PC-3 (cell line): ENCODE results near the gene GLIPR1. TPM values are rescaled to one million over a fixed set of nuclear protein-coding genes. Genes with fewer than 3 reads are reported as not detected.
A peak's percentile ranks its signal among the peaks of the same experiment; 100 is the strongest.

Experiments used
- ATAC-seq: fragments of 200-7000 bp; cut with Tn5 transposase; 2 replicates; pipeline ENCODE4 v1.9.1; 2020; ENCODE audit warnings: mild to moderate bottlenecking, moderate library complexity
- BruUV-seq: library from RNA; stranded (reverse); fragments of 400-500 nt; replicated peaks from 2 replicates; lab custom pipeline; 2021; lab: Mats Ljungman, UMichigan
- CTCF ChIA-PET: fragments of 300-600 bp; sonication (Branson Sonifier 250); formaldehyde crosslinking; loops from one replicate; lab custom pipeline; 2022; ENCODE audit warnings: antibody characterized with exemption; lab: Charles Lee
- POLR2A ChIA-PET: fragments of 300-600 bp; sonication (Branson Sonifier 250); formaldehyde crosslinking; loops from one replicate; lab custom pipeline; 2022; ENCODE audit warnings: antibody characterized with exemption; ENCODE audit not compliant: unreplicated experiment; lab: Charles Lee
- DNase-seq: peaks from one replicate; pipeline ENCODE4 v3.0.0-alpha.2; 2015
- H2AFZ ChIP-seq: fragments of 300-600 bp; sonication (generic); 2 replicates; pipeline ENCODE4 v1.6.0; 2016; ENCODE audit warnings: antibody characterized with exemption, low read length
- H3F3A ChIP-seq: fragments of 300-600 bp; sonication (generic); one replicate; pipeline ENCODE4 v1.6.0; 2017; ENCODE audit warnings: antibody characterized with exemption, low read length, control low read depth, mild to moderate bottlenecking; ENCODE audit not compliant: unreplicated experiment
- H3K27ac ChIP-seq: fragments of 300-600 bp; sonication (generic); 2 replicates; pipeline ENCODE4 v1.5.1; 2016; ENCODE audit warnings: mild to moderate bottlenecking, low read length
- H3K27me3 ChIP-seq: fragments of 300-600 bp; sonication (generic); 2 replicates; pipeline ENCODE4 v1.6.1; 2016; ENCODE audit warnings: low read length, mixed read lengths
- H3K36me3 ChIP-seq: fragments of 300-600 bp; sonication (generic); 2 replicates; pipeline ENCODE4 v1.6.1; 2016; ENCODE audit warnings: low read depth, mixed run types, low read length, mixed read lengths
- H3K4me1 ChIP-seq: fragments of 300-600 bp; sonication (generic); 2 replicates; pipeline ENCODE4 v1.5.1; 2016; ENCODE audit warnings: low read length; ENCODE audit not compliant: insufficient read depth
- H3K4me2 ChIP-seq: fragments of 300-600 bp; sonication (generic); 2 replicates; pipeline ENCODE4 v1.6.0; 2016; ENCODE audit warnings: low read length
- H3K4me3 ChIP-seq: fragments of 300-600 bp; sonication (generic); 2 replicates; pipeline ENCODE4 v1.5.1; 2016; ENCODE audit warnings: mild to moderate bottlenecking, low read length, mixed read lengths
- H3K79me2 ChIP-seq: fragments of 300-600 bp; sonication (generic); 2 replicates; pipeline ENCODE4 v1.6.1; 2017; ENCODE audit warnings: low read length, mixed read lengths
- H3K9ac ChIP-seq: fragments of 300-600 bp; sonication (generic); 2 replicates; pipeline ENCODE4 v1.6.0; 2016; ENCODE audit warnings: mild to moderate bottlenecking, low read length
- H3K9me2 ChIP-seq: fragments of 300-600 bp; sonication (generic); replicated peaks from 2 replicates; pipeline ENCODE4 v1.6.1; 2016; ENCODE audit warnings: mixed run types, low read length, mixed read lengths
- H3K9me3 ChIP-seq: fragments of 300-600 bp; sonication (generic); 2 replicates; pipeline ENCODE4 v1.6.1; 2016; ENCODE audit warnings: low read length, mixed read lengths
- H4K20me1 ChIP-seq: fragments of 300-600 bp; sonication (generic); 2 replicates; pipeline ENCODE4 v1.6.1; 2016; ENCODE audit warnings: low read length, mixed read lengths
- CTCF ChIP-seq: fragments of 300-600 bp; sonication (generic); conservative IDR thresholded peaks from 2 replicates; pipeline ENCODE4 v1.5.1; 2017; ENCODE audit warnings: antibody characterized with exemption, low read depth, mild to moderate bottlenecking, low read length
- EZH2 ChIP-seq: fragments of 300-600 bp; sonication (generic); IDR thresholded peaks from one replicate; pipeline ENCODE4 v1.6.1; 2017; ENCODE audit warnings: antibody characterized with exemption, mild to moderate bottlenecking, low read length; ENCODE audit not compliant: unreplicated experiment
- EZH2phosphoT487 ChIP-seq: fragments of 300-600 bp; sonication (generic); IDR thresholded peaks from 2 replicates; pipeline ENCODE4 v1.6.1; 2018; ENCODE audit warnings: mild to moderate bottlenecking, antibody characterized with exemption, low read length, borderline replicate concordance
- intact Hi-C: fragments of 100-400 bp; cut with micrococcal nuclease; formaldehyde crosslinking; loops from 2 replicates; pipeline ENCODE4 v1.9.0; 2023
- total RNA-seq: library from RNA; depleted of rRNA; stranded (reverse); fragments of >200 nt; gene quantifications from 2 replicates; pipeline ENCODE4 v1.2.3, GENCODE V29; 2014

Gene GLIPR1
- total RNA-seq, 1 experiment from 2014 or later = 22.2 TPM

GRCh38 chr12:75481013-75481705 lies 604 bp downstream of the GLIPR1 start:
- H3F3A ChIP-seq = no peaks in the 10 kb centered on the region
- H3K9me2 ChIP-seq = no peaks in the 10 kb centered on the region
- intact Hi-C loops = loop anchor here (2.0 to 10.0 kb wide), 2 partner anchors 90 to 316 kb away; partner anchors contain the start of gene GLIPR1L2
- H3K27me3 ChIP-seq = no peaks in the 10 kb centered on the region
- TSS peak; percentile 84 for BruUV-seq
- ATAC-seq (peak; percentile 5; the same call in 1 of the 2 replicates), DNase-seq (no peak)
- H3K9ac ChIP-seq = peak overlapping the region; percentile 61
- peaks cover 31% of the 10 kb centered on the region for H3K79me2 ChIP-seq
- peak overlapping the region; percentile 67 for H3K4me3 ChIP-seq
- no peaks in the 10 kb centered on the region for H4K20me1 ChIP-seq
- peak overlapping the region; percentile 77 for H3K27ac ChIP-seq
- no peak for TF ChIP-seq EZH2phosphoT487
- no peak for TF ChIP-seq CTCF
- TF ChIP-seq EZH2 = no peak
- H3K9me3 ChIP-seq = no peaks in the 10 kb centered on the region
- H3K4me2 ChIP-seq = peak overlapping the region; percentile 92
- no peaks in the 10 kb centered on the region for H3K36me3 ChIP-seq
- ChIA-PET POLR2A (interaction anchor here (0.5 to 1.6 kb wide), 3 partner anchors 30 to 90 kb away, joined by 3 to 11 read pairs (median 5); partner anchors contain the start of genes GLIPR1L2 and KRR1), CTCF (no interaction called here)
- H3K4me1 ChIP-seq = peaks cover 32% of the 10 kb centered on the region
- peak overlapping the region; percentile 75 for H2AFZ ChIP-seq

- ChIA-PET CTCF (no interaction called here), POLR2A (no interaction called here)
- peak overlapping the region; percentile 92 for H3K4me2 ChIP-seq
- no peak for ATAC-seq
- no peaks in the 10 kb centered on the region for H3K9me2 ChIP-seq
- H3K4me3 ChIP-seq = peak overlapping the region; percentile 67
- H3K9me3 ChIP-seq = no peaks in the 10 kb centered on the region
- H3K36me3 ChIP-seq = no peaks in the 10 kb centered on the region
- no peaks in the 10 kb centered on the region for H4K20me1 ChIP-seq
- peaks cover 32% of the 10 kb centered on the region for H3K4me1 ChIP-seq
- H3K9ac ChIP-seq = 0 out of 2 replicates have a peak overlapping the region, but pooled peaks have one; percentile 61
- H3K27ac ChIP-seq = peak overlapping the region; percentile 77; the same call in 1 of the 2 replicates
- H3K79me2 ChIP-seq = peaks cover 31% of the 10 kb centered on the region
- no TSS peak for BruUV-seq
- H2AFZ ChIP-seq = peak overlapping the region; percentile 75; the same call in 1 of the 2 replicates
- H3K27me3 ChIP-seq = no peaks in the 10 kb centered on the region
- no peak for DNase-seq
- no peaks in the 10 kb centered on the region for H3F3A ChIP-seq
- intact Hi-C loops = loop anchor here (2.0 to 10.0 kb wide), 2 partner anchors 91 to 317 kb away; partner anchors contain the start of gene GLIPR1L2
- TF ChIP-seq EZH2phosphoT487 = no peak
- TF ChIP-seq CTCF = no peak
- no peak for TF ChIP-seq EZH2
These were observed 1.2 kb downstream of the GLIPR1 start for GRCh38 chr12:75481774-75482173.
